H1 (cell line): ENCODE results near the gene GBGT1.

Experiments
- ATF2 ChIP-seq: IDR thresholded peaks from 2 replicates; pipeline ENCODE4 v1.6.1; 2012; ENCODE audit warnings: low read length, inconsistent platforms
- CBX5 ChIP-seq: fragments of 300-800, 300-1000 bp; sonication (generic); IDR thresholded peaks from 2 replicates; pipeline ENCODE4 v1.7.1; 2016; ENCODE audit warnings: antibody characterized with exemption, low read length, low read depth
- CHD2 ChIP-seq: IDR thresholded peaks from 2 replicates; pipeline ENCODE4 v1.6.1; 2012; ENCODE audit warnings: low read length, improper control_type of control experiment
- CTCF ChIP-seq, 3 experiments: IDR thresholded peaks; 1 replicate in 2 of 3; 2 replicates in 1 of 3; pipeline versions ENCODE4 v1.5.1 to v1.6.1; 2011; ENCODE audit warnings: low read length in 3 of 3, mild to moderate bottlenecking in 3 of 3, inconsistent platforms in 2 of 3, low read depth in 1 of 3, moderate library complexity in 1 of 3; ENCODE audit not compliant: insufficient read depth in 1 of 3; ENCODE audit errors: control extremely low read depth in 1 of 3
- GTF2F1 ChIP-seq: IDR thresholded peaks from 2 replicates; pipeline ENCODE4 v1.6.1; 2012; ENCODE audit warnings: low read depth, low read length, improper control_type of control experiment, borderline replicate concordance
- HDAC2 ChIP-seq, 2 experiments: fragments of 300-600 bp in 1 of 2; sonication (generic) in 1 of 2; IDR thresholded peaks; 2 replicates each; pipeline ENCODE4 v1.6.1; 2011 to 2012; ENCODE audit warnings: low read depth in 2 of 2, low read length in 2 of 2, mild to moderate bottlenecking in 2 of 2, moderate library complexity in 2 of 2, borderline replicate concordance in 1 of 2, inconsistent platforms in 1 of 2
- MAX ChIP-seq: IDR thresholded peaks from 2 replicates; pipeline ENCODE4 v1.6.1; 2012; ENCODE audit warnings: inconsistent platforms
- TAF1 ChIP-seq: IDR thresholded peaks from 2 replicates; pipeline ENCODE4 v1.6.1; 2011; ENCODE audit warnings: mild to moderate bottlenecking, low read depth, low read length

GRCh38 chr9:133107245-133107722 is 56.4 kb downstream of the GBGT1 start:
- TF ChIP-seq MAX, result no peak
- TF ChIP-seq CTCF (IDR thresholded peaks at IDR 0.05; ENCODE audit: control extremely low read depth in 1 of 3, insufficient read depth in 1 of 3, low read depth in 1 of 3, low read length in 3 of 3), result no peak
- TF ChIP-seq ATF2, result no peak
- TF ChIP-seq TAF1, result no peak
- no peak for TF ChIP-seq HDAC2 (IDR thresholded peaks at IDR 0.05; ENCODE audit: borderline replicate concordance in 1 of 2, low read depth in 2 of 2, low read length in 2 of 2)
- no peak for TF ChIP-seq CBX5
- no peak for TF ChIP-seq GTF2F1
- no peak for TF ChIP-seq CHD2
